ENCODE measurements around the gene LYPLA2.

LYPLA2 gene

GRCh38 chr1:23814016-23814415 lies 23.1 kb downstream of the LYPLA2 start:
- DNase-seq (ENCODE audit: low read depth), result no peak

GRCh38 chr1:23816361-23816760 lies 25.4 kb downstream of the LYPLA2 start:
- TF ChIP-seq CTCF (conservative IDR thresholded peaks at IDR 0.05; ENCODE audit: low read depth, low read length), result no peak
- no peak overlapping the region for H3K4me3 ChIP-seq (ENCODE audit: low read length)
- DNase-seq (ENCODE audit: low read depth), result no peak

More at GRCh38 chr1:23814016-23814415, 23.1 kb downstream of the LYPLA2 start:
- TF ChIP-seq CTCF (conservative IDR thresholded peaks at IDR 0.05; ENCODE audit: low read depth, low read length), result no peak
- H3K4me3 ChIP-seq (ENCODE audit: low read length), result no peak overlapping the region

GRCh38 chr1:23816906-23817305 lies 26.0 kb downstream of the LYPLA2 start:
- no peak for TF ChIP-seq CTCF (conservative IDR thresholded peaks at IDR 0.05; ENCODE audit: low read depth, low read length)
- no peak overlapping the region for H3K4me3 ChIP-seq (ENCODE audit: low read length)
- DNase-seq (ENCODE audit: low read depth), result no peak

GRCh38 chr1:23817633-23818032 lies 26.7 kb downstream of the LYPLA2 start:
- no peak for TF ChIP-seq CTCF (conservative IDR thresholded peaks at IDR 0.05; ENCODE audit: low read depth, low read length)
- no peak overlapping the region for H3K4me3 ChIP-seq (ENCODE audit: low read length)
- DNase-seq (ENCODE audit: low read depth), result no peak

- TF ChIP-seq CTCF (conservative IDR thresholded peaks at IDR 0.05; ENCODE audit: low read depth, low read length), result no peak
These were observed 32.8 kb downstream of the LYPLA2 start for GRCh38 chr1:23823767-23824166.

GRCh38 chr1:23824711-23825075 lies 33.7 kb downstream of the LYPLA2 start:
- TF ChIP-seq CTCF (conservative IDR thresholded peaks at IDR 0.05; ENCODE audit: low read depth, low read length), result no peak
- no peak for DNase-seq (ENCODE audit: low read depth)

More at GRCh38 chr1:23823767-23824166, 32.8 kb downstream of the LYPLA2 start:
- DNase-seq (ENCODE audit: low read depth), result no peak
- no peak overlapping the region for H3K4me3 ChIP-seq (ENCODE audit: low read length)

GRCh38 chr1:23825076-23825761 lies 34.3 kb downstream of the LYPLA2 start, which contains the start of gene HMGCL:
TSS of gene HMGCL (minus strand) at chr1:23825429. CDS start at chr1:23825415, 14 bp downstream.
- TF ChIP-seq CTCF (conservative IDR thresholded peaks at IDR 0.05; ENCODE audit: low read depth, low read length), result no peak
- no peak for DNase-seq (ENCODE audit: low read depth)

More at GRCh38 chr1:23824711-23825075, 33.7 kb downstream of the LYPLA2 start:
- H3K4me3 ChIP-seq (ENCODE audit: low read length), result peak overlapping the region; percentile 97

More at GRCh38 chr1:23825076-23825761, 34.3 kb downstream of the LYPLA2 start, which contains the start of gene HMGCL:
- H3K4me3 ChIP-seq (ENCODE audit: low read length), result peak within 1 kb of the TSS; percentile 97

All from retinal pigment epithelial cell (primary cell).